Activated CD4-positive, alpha-beta T cell treated with anti-CD3 and anti-CD28 coated beads, Interleukin-2, amount 50 U/mL, for 1 hour (primary cell): Measurements from ENCODE around the gene CNDP2.

Experiments used
- DNase-seq: peaks from one replicate; pipeline ENCODE4 v3.0.0-alpha.2; 2020

Gene CNDP2

GRCh38 chr18:74501386-74501785 lies 5.2 kb downstream of the CNDP2 start:
- no peak for DNase-seq

GRCh38 chr18:74503137-74503536 lies 7.0 kb downstream of the CNDP2 start:
- DNase-seq = no peak

GRCh38 chr18:74505776-74506175 lies 9.6 kb downstream of the CNDP2 start:
- DNase-seq = no peak

DNA sequence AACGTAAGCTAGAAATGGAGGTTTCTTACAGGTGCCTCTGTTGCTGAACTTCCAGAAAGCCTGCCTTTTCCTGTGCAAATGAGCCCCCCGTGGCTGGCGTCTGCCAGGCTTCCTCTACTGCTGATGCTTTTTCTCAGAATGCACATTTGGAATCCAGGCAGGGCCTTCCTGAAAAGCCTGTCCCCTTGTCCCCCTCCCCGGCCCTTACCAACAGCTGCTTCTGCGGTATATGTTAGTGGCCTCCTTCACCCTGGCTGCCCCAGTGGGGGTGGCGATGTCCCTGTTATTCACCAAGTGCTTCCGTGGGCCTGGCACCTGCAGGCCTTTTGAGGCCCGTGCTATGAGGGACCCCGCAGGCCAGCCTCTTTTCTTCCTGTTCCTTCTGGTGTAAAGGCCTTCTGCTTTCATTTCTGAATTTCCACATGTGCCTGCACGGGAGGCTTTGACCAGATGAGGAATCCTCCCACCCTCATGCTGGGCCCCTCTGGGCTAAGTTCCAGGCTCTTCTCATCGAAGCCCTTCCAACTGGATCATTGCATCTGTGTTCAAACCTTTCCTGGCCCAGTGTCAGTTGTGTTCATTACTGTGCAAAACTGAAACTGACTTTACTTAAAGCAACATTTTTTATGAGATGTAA lies 10.4 kb downstream of the CNDP2 start:
- no peak for DNase-seq

- no peak for DNase-seq
These were observed 11.1 kb downstream of the CNDP2 start for GRCh38 chr18:74507097-74507881.

DNA sequence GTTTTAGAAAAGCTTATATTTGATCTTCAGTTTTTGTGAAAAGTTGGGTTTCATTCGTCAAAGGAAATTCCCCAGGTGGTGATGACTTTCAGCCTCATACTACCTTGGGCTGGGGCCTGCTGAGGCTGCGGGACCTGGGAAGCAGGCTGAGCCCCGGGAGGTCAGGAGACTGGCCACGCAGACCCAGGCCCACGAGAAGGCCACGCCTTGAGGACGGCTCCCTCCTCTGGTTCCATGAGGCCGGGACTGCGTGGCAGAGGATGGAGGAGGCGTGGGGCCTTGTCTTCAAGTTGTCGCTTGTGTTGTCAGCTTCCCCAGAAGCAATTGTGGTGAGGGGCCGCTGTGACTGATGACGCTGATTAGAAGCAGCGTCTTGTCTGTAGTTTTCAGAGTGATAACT lies 11.8 kb downstream of the CNDP2 start:
- DNase-seq = no peak

GRCh38 chr18:74508366-74508765 lies 12.2 kb downstream of the CNDP2 start:
- DNase-seq = no peak

- DNase-seq = no peak
These were observed 12.7 kb downstream of the CNDP2 start for GRCh38 chr18:74508821-74509225.

- no peak for DNase-seq
These were observed 13.9 kb downstream of the CNDP2 start for GRCh38 chr18:74509856-74510769.

DNA sequence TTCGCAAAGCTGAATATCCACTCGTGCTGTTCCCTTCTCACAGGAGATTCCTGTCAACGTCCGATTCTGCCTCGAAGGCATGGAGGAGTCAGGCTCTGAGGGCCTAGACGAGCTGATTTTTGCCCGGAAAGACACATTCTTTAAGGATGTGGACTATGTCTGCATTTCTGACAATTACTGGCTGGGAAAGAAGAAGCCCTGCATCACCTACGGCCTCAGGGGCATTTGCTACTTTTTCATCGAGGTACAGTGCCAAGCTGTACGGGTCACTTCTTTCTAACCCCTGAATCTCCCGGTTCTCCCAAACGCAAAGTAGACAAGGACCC lies 14.6 kb downstream of the CNDP2 start:
- DNase-seq = no peak

GRCh38 chr18:74511823-74512222 lies 15.7 kb downstream of the CNDP2 start:
- no peak for DNase-seq

- DNase-seq = no peak
These were observed 16.3 kb downstream of the CNDP2 start for GRCh38 chr18:74512321-74513053.

GRCh38 chr18:74513149-74513882 lies 17.2 kb downstream of the CNDP2 start:
- DNase-seq = no peak

GRCh38 chr18:74513883-74514205 lies 17.7 kb downstream of the CNDP2 start:
- no peak for DNase-seq

- no peak for DNase-seq
These were observed 18.8 kb downstream of the CNDP2 start for GRCh38 chr18:74514860-74515495.

DNA sequence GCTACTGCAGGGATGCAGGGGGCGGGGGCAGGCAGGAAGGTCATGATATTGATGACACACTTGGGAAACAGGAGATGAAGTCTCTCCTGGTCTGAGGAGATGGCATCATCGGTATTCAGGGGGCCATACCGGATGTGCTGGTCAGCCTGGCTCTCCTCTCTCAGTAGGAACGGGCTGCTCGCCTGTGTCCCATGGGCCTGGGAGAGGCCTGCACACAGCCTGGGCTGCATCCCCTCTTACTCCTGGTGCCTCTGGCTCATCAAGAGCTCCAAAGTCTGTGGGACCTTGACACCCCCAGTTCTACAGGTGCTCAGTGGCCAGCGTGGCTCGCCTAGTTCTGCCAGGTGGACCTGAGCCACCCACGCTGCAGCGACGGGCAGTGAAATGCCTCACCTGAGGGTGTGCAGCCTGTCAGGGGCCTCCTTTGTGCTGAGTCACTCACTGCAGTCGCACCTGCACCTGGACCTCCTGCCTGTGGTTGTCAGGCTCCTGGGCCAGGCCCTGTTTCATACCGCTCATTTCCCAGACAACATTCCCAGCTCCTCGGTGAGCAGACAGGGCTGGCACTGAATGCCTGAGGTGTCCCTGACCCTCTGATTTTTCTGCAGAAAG lies 19.6 kb downstream of the CNDP2 start:
- no peak for DNase-seq

DNA sequence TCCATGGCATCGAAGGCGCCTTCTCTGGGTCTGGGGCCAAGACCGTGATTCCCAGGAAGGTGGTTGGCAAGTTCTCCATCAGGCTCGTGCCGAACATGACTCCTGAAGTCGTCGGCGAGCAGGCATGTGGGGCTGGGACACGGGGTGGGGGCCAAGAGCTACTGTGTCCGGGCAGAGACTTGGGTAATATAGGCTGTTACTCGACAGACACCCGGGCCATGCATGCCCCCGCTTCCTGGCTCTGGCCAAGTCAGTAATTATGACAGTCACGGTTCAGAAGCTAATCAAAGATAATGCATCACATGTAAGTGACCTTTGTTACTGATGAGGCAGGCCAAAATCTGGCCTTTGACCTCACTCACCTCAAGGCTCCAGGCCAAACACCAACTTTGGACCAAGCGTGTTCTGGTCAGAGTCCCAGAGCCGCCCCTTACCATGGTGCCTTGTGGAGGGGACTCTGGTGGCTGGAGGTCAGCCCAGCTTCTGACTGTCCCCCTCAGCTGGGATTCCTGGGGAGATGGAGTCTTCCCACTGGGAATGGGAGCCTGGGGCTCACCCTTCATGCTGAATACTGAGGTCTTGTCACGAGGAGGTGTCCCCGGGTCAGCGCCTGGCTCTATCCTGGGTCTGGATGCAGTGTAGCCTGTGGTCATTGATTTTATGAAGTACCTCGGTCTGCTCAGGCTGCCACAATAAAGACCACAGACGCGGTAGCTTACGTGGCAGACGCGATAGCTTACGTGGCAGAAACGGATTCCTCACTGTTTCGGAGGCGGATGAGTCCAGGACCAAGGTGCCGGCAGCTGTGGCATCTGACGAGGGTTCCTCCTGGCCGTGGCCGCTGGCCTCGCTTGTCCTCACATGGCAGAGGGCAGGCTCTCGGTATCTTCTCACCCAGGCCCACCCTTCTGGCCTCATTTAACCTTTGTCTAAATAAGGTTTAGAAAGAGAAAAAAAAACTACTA lies 20.4 kb downstream of the CNDP2 start:
- DNase-seq = no peak

DNA sequence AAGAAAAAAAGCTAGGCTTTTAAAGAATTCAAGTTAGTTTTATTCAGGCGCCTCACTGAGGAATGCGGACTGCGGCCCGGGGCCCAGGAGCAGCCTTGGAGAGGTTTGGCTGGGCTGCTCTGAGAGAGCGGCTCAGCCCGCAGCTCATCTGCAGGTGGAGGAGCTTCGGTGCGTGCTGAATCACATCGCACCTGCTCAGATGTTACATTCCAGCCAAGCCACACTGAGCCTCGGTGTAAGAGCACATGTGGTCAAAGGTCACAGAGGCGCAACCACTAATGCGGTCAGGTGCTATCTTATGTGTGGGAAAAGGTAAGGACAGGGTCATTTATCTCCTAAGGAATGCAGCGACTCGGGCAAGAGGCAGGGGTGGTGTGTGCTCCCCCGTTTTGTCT lies 21.1 kb downstream of the CNDP2 start:
- DNase-seq = no peak

DNA sequence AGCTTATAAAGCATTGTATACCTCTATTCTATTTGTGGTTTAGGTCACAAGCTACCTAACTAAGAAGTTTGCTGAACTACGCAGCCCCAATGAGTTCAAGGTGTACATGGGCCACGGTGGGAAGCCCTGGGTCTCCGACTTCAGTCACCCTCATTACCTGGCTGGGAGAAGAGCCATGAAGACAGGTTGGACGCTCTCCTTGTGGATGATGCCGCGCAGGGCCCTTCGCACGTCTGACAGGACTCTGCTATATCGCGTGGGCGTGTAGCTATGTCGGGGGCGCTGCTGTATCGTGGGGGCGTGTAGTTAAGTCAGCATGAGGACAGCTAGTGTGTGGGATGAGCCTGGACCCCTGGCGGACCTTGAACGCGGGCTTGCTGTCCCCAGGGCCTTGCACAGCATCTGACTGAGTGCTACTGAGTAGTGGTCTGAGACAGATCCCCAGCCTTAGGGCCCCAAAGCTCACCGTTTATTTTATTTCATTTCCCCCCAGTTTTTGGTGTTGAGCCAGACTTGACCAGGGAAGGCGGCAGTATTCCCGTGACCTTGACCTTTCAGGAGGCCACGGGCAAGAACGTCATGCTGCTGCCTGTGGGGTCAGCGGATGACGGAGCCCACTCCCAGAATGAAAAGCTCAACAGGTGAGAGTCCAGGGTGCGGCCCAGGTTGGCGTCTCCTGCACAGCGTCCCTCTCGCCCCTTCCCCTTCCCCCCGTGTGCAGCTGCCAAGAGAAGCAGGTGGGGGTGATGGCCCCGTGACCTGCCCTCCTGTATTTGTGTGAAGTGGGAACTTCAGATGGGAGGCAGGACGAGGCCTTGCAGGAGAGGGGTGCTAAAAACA lies 22.5 kb downstream of the CNDP2 start:
- no peak for DNase-seq
